ENCODE data around the gene CCNF.

DNA sequence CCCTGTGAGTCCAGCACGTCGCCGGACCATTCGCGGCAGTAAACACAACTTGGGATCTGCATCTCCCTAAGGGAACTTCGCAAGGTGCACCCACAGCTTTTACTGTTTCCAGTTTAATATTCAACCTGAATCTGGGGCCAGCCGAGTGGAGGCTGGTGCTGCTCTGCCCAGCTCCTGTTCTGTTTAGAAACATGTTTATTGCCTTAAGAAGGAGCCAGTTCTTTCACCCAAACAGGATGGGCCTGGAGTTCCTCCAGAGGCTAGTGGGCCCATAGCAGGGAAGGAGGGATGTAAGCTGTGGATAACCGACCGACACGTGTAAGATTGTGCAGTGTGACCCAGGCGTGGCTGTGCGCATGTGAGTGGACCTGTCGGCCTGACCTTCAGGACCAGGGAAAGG, 63.0 kb downstream of the CCNF start:
- TF ChIP-seq CTCF (IDR thresholded peaks at IDR 0.05) (no peak), POLR2A (IDR thresholded peaks at IDR 0.05) (no peak)

All from Peyer's patch (tissue), 4 donors.